Prostate gland (tissue), 2 donors: Measurements from ENCODE around the gene GATB. TPM values are rescaled to one million over a fixed set of nuclear protein-coding genes. Genes with fewer than 3 reads are reported as not detected.

Source experiments
- DNase-seq: peaks from one replicate; pipeline ENCODE4 v3.0.0-alpha.2; 2019; ENCODE audit warnings: low spot score
- H3K27ac ChIP-seq, 2 donors: fragments of 200-600 bp; sonication (generic); 2 replicates each; pipeline ENCODE4 v1.5.1; 2017 to 2019
- H3K27me3 ChIP-seq: fragments of 200-600 bp; sonication (generic); replicated peaks from 2 replicates; pipeline ENCODE4 v1.5.1; 2019; ENCODE audit not compliant: insufficient read depth
- H3K36me3 ChIP-seq, 2 donors: fragments of 200-600 bp; sonication (generic); 1 replicate in 1 of 2; 2 replicates in 1 of 2; pipeline versions ENCODE4 v1.5.1 to v1.8.1; 2017 to 2019
- H3K4me1 ChIP-seq: fragments of 200-600 bp; sonication (generic); replicated peaks from 2 replicates; pipeline ENCODE4 v1.5.1; 2019
- H3K4me3 ChIP-seq, 2 donors: fragments of 200-600 bp; sonication (generic); 2 replicates each; pipeline ENCODE4 v1.5.1; 2017 to 2019
- H3K9me3 ChIP-seq: fragments of 200-600 bp; sonication (generic); 2 replicates; pipeline ENCODE4 v1.5.1; 2017
- CTCF ChIP-seq, 4 experiments: fragments of 200-600 bp in 2 of 4; fragments of 450-650 bp in 2 of 4; sonication (generic) in 2 of 4; IDR thresholded peaks; 1 replicate in 3 of 4; 2 replicates in 1 of 4; pipeline ENCODE4 v1.5.1; 2016 to 2019; ENCODE audit warnings: antibody characterized with exemption in 4 of 4, mild to moderate bottlenecking in 2 of 4, moderate library complexity in 2 of 4
- POLR2A ChIP-seq: fragments of 450-650 bp; IDR thresholded peaks from one replicate; pipeline ENCODE4 v1.6.1; 2016; ENCODE audit warnings: antibody characterized with exemption, mild to moderate bottlenecking
- POLR2AphosphoS5 ChIP-seq: sonication (generic); formaldehyde crosslinking; IDR thresholded peaks from one replicate; pipeline ENCODE4 v1.6.1; 2017; ENCODE audit warnings: antibody characterized with exemption
- WGBS: methylation state at CpG from one replicate; pipeline ENCODE4 v1.1.5; 2018; 5-methylcytosine and 5-hydroxymethylcytosine counted together
- intact Hi-C: fragments of 100-400 bp; cut with DNase I; formaldehyde crosslinking; loops from one replicate; pipeline ENCODE4 v1.14.2; 2022
- total RNA-seq, 2 donors: library from RNA; depleted of rRNA; stranded (reverse); fragments of >200 nt; gene quantifications; one replicate each; pipeline ENCODE4 v1.1.0, GENCODE V29; 2016

Gene GATB
- total RNA-seq, 2 donors from 2014 or later, result 15.8 to 38.7 TPM

- DNase-seq, result no peak
- Histone ChIP-seq H3K4me1 (no peaks in the 10 kb centered on the region), H3K36me3 (no peaks in the 10 kb centered on the region), H3K4me3 (no peak overlapping the region), H3K9me3 (no peaks in the 10 kb centered on the region), H3K27me3 (no peaks in the 10 kb centered on the region), H3K27ac (no peak overlapping the region)
- WGBS, result 93% methylated on average over 9 of the region's 9 CpGs
- intact Hi-C loops, result no loop called here
- TF ChIP-seq CTCF (IDR thresholded peaks at IDR 0.05), result no peak
- TF ChIP-seq POLR2AphosphoS5, result no peak
- TF ChIP-seq POLR2A, result no peak
Measured at GRCh38 chr4:151669990-151670389, 90.8 kb downstream of the GATB start.

GRCh38 chr4:151668689-151669402 is 92.0 kb downstream of the GATB start:
- no peaks in the 10 kb centered on the region for H3K36me3 ChIP-seq
- intact Hi-C loops, result no loop called here
- no peaks in the 10 kb centered on the region for H3K27me3 ChIP-seq
- H3K4me1 ChIP-seq, result no peaks in the 10 kb centered on the region
- no peak for DNase-seq
- H3K4me3 ChIP-seq, result no peak overlapping the region
- no peak for TF ChIP-seq POLR2AphosphoS5
- no peak for TF ChIP-seq POLR2A
- WGBS, result 44% methylated on average over 4 of the region's 4 CpGs
- no peak overlapping the region for H3K27ac ChIP-seq
- H3K9me3 ChIP-seq, result no peaks in the 10 kb centered on the region

- H3K27me3 ChIP-seq, result no peaks in the 10 kb centered on the region
- no peak for TF ChIP-seq POLR2A
- no peak for TF ChIP-seq CTCF (IDR thresholded peaks at IDR 0.05)
- TF ChIP-seq POLR2AphosphoS5, result no peak
- intact Hi-C loops, result no loop called here
- no peak overlapping the region for H3K27ac ChIP-seq
- WGBS, result 88% methylated on average over 4 of the region's 4 CpGs
- H3K4me1 ChIP-seq, result no peaks in the 10 kb centered on the region
- H3K4me3 ChIP-seq, result no peak overlapping the region
- DNase-seq, result no peak
- H3K36me3 ChIP-seq, result no peaks in the 10 kb centered on the region
- H3K9me3 ChIP-seq, result no peaks in the 10 kb centered on the region
Measured at GRCh38 chr4:151667666-151668065, 93.1 kb downstream of the GATB start.

- no peaks in the 10 kb centered on the region for H3K36me3 ChIP-seq
- H3K27ac ChIP-seq, result no peak overlapping the region
- DNase-seq, result no peak
- H3K27me3 ChIP-seq, result no peaks in the 10 kb centered on the region
- 14% methylated on average over 3 of the region's 3 CpGs for WGBS
- intact Hi-C loops, result no loop called here
- H3K4me3 ChIP-seq, result no peak overlapping the region
- TF ChIP-seq CTCF (IDR thresholded peaks at IDR 0.05) (no peak), POLR2A (no peak), POLR2AphosphoS5 (no peak)
- no peaks in the 10 kb centered on the region for H3K4me1 ChIP-seq
- H3K9me3 ChIP-seq, result no peaks in the 10 kb centered on the region
Measured at GRCh38 chr4:151667048-151667447, 93.8 kb downstream of the GATB start.

- H3K9me3 ChIP-seq, result no peaks in the 10 kb centered on the region
- H3K36me3 ChIP-seq, result no peaks in the 10 kb centered on the region
- no peaks in the 10 kb centered on the region for H3K27me3 ChIP-seq
- no peak overlapping the region for H3K27ac ChIP-seq
- intact Hi-C loops, result no loop called here
- H3K4me3 ChIP-seq, result no peak overlapping the region
- WGBS, result 61% methylated on average over 5 of the region's 5 CpGs
- no peaks in the 10 kb centered on the region for H3K4me1 ChIP-seq
- no peak for DNase-seq
- TF ChIP-seq POLR2A (no peak), POLR2AphosphoS5 (no peak), CTCF (IDR thresholded peaks at IDR 0.05) (no peak)
Measured at GRCh38 chr4:151666501-151666900, 94.3 kb downstream of the GATB start.
